HCT116 (cell line): Measurements from ENCODE around the gene CREG1. TPM values are rescaled to one million over a fixed set of nuclear protein-coding genes. Genes with fewer than 3 reads are reported as not detected.

Experiments used
- ATAC-seq: fragments of 200-7000 bp; cut with Tn5 transposase; 2 replicates; pipeline ENCODE4 v1.9.1; 2020; ENCODE audit warnings: mild to moderate bottlenecking, moderate library complexity
- BruUV-seq: library from RNA; stranded (reverse); fragments of 400-500 nt; replicated peaks from 2 replicates; lab custom pipeline; 2021; lab: Mats Ljungman, UMichigan
- CTCF ChIA-PET: fragments of 300-600 bp; sonication (Branson Sonifier 250); formaldehyde crosslinking; loops from one replicate; lab custom pipeline; 2021; ENCODE audit warnings: antibody characterized with exemption; lab: Charles Lee
- POLR2A ChIA-PET: fragments of 300-600, 350-600 bp; sonication (Branson Sonifier 250); formaldehyde crosslinking; loops from one replicate; lab custom pipeline; 2021; ENCODE audit warnings: antibody characterized with exemption; lab: Charles Lee
- RAD21 ChIA-PET, 2 experiments: fragments of 300-600 bp; sonication (Branson Sonifier 250); formaldehyde crosslinking; loops; one replicate each; lab custom pipeline; 2023; ENCODE audit warnings: low total read pairs in 2 of 2; ENCODE audit not compliant: uncharacterized antibody in 2 of 2, unreplicated experiment in 2 of 2, low non-redundant PET in 1 of 2; lab: Charles Lee
- DNase-seq: peaks from one replicate; pipeline ENCODE4 v3.0.0-alpha.2; 2010; ENCODE audit warnings: low read depth, low spot score
- H2AFZ ChIP-seq: fragments of 200-600 bp; shearing (Covaris generic), sonication (generic); 2 replicates; pipeline ENCODE4 v1.6.1; 2017; ENCODE audit warnings: low read depth, mixed run types, mixed read lengths, antibody characterized with exemption, low read length; ENCODE audit not compliant: poor library complexity, severe bottlenecking
- H3K27ac ChIP-seq: 2 replicates; pipeline ENCODE4 v1.5.1; 2012; ENCODE audit warnings: low read depth, low read length
- H3K27me3 ChIP-seq: fragments of 200-600 bp; sonication (generic); 2 replicates; pipeline ENCODE4 v1.6.1; 2016; ENCODE audit warnings: mixed run types, low read length, mixed read lengths; ENCODE audit not compliant: insufficient read depth
- H3K36me3 ChIP-seq, 2 experiments: fragments of 200-500 bp in 1 of 2; fragments of 200-600 bp in 1 of 2; sonication (Bioruptor generic) in 1 of 2; sonication (generic) in 1 of 2; 2 replicates each; pipeline versions ENCODE4 v1.5.1 to v1.6.1; 2014 to 2016; ENCODE audit warnings: low read length in 2 of 2, inconsistent platforms in 1 of 2, mixed read lengths in 1 of 2, mixed run types in 1 of 2; ENCODE audit not compliant: insufficient read depth in 2 of 2, control insufficient read depth in 1 of 2
- H3K4me1 ChIP-seq, 2 experiments: fragments of 200-600 bp in 1 of 2; sonication (generic) in 1 of 2; 2 replicates each; pipeline versions ENCODE4 v1.5.1 to v1.6.1; 2012 to 2017; ENCODE audit warnings: low read length in 2 of 2, inconsistent platforms in 1 of 2, mild to moderate bottlenecking in 1 of 2, mixed read lengths in 1 of 2, mixed run types in 1 of 2, moderate library complexity in 1 of 2; ENCODE audit not compliant: insufficient read depth in 2 of 2, control insufficient read depth in 1 of 2
- H3K4me2 ChIP-seq: fragments of 200-600 bp; sonication (generic); 2 replicates; pipeline ENCODE4 v1.6.1; 2017; ENCODE audit warnings: mixed run types, low read length, mixed read lengths
- H3K4me3 ChIP-seq, 2 experiments: fragments of 200-600 bp in 1 of 2; sonication (generic) in 1 of 2; replicated peaks in 1 of 2; 2 replicates each; pipeline ENCODE4 v1.5.1; 2011 to 2016; ENCODE audit warnings: low read length in 2 of 2, control low read depth in 1 of 2, low read depth in 1 of 2, mild to moderate bottlenecking in 1 of 2, mixed read lengths in 1 of 2, mixed run types in 1 of 2
- H3K79me2 ChIP-seq: fragments of 200-600 bp; sonication (generic); 2 replicates; pipeline ENCODE4 v1.6.1; 2017; ENCODE audit warnings: mild to moderate bottlenecking, mixed run types, low read length, moderate library complexity, mixed read lengths; ENCODE audit not compliant: insufficient read depth
- H3K9ac ChIP-seq: fragments of 200-600 bp; sonication (generic); 2 replicates; pipeline ENCODE4 v1.6.1; 2016; ENCODE audit warnings: low read length, mixed read lengths
- H3K9me2 ChIP-seq: fragments of 200-600 bp; sonication (generic), shearing (Covaris generic); 2 replicates; pipeline ENCODE4 v1.6.1; 2017; ENCODE audit warnings: mixed run types, mild to moderate bottlenecking, moderate library complexity; ENCODE audit not compliant: insufficient read depth
- H3K9me3 ChIP-seq, 2 experiments: fragments of 200-500 bp in 1 of 2; fragments of 200-600 bp in 1 of 2; sonication (Bioruptor generic) in 1 of 2; sonication (generic) in 1 of 2; 2 replicates each; pipeline ENCODE4 v1.6.1; 2014 to 2017; ENCODE audit warnings: low read length in 2 of 2, mixed read lengths in 2 of 2, inconsistent platforms in 1 of 2, low read depth in 1 of 2, mild to moderate bottlenecking in 1 of 2, mixed run types in 1 of 2, moderate library complexity in 1 of 2; ENCODE audit not compliant: control insufficient read depth in 1 of 2, insufficient read depth in 1 of 2
- H4K20me1 ChIP-seq: fragments of 200-600 bp; sonication (generic), shearing (Covaris generic); 2 replicates; pipeline ENCODE4 v1.6.1; 2017; ENCODE audit warnings: mixed run types, mild to moderate bottlenecking, moderate library complexity; ENCODE audit not compliant: insufficient read depth
- CBX3 ChIP-seq: IDR thresholded peaks from 2 replicates; pipeline ENCODE4 v1.6.1; 2012; ENCODE audit warnings: low read depth
- CEBPB ChIP-seq: IDR thresholded peaks from 2 replicates; pipeline ENCODE4 v1.6.1; 2012; ENCODE audit warnings: low read depth
- EGR1 ChIP-seq: IDR thresholded peaks from 2 replicates; pipeline ENCODE4 v1.6.1; 2012; ENCODE audit warnings: low read depth
- EZH2 ChIP-seq: fragments of 200-600 bp; sonication (generic); IDR thresholded peaks from 2 replicates; pipeline ENCODE4 v1.6.1; 2017; ENCODE audit warnings: antibody characterized with exemption, mixed run types
- FOSL1 ChIP-seq: IDR thresholded peaks from 2 replicates; pipeline ENCODE4 v1.6.1; 2012; ENCODE audit warnings: low read depth
- JUND ChIP-seq: IDR thresholded peaks from 2 replicates; pipeline ENCODE4 v1.6.1; 2012
- POLR2AphosphoS5 ChIP-seq: IDR thresholded peaks from 2 replicates; pipeline ENCODE4 v1.6.1; 2011; ENCODE audit warnings: mild to moderate bottlenecking, low read depth, low read length, moderate library complexity
- RAD21 ChIP-seq: IDR thresholded peaks from 2 replicates; pipeline ENCODE4 v1.6.1; 2012; ENCODE audit warnings: low read depth, mild to moderate bottlenecking
- SIN3A ChIP-seq: IDR thresholded peaks from 2 replicates; pipeline ENCODE4 v1.6.1; 2012; ENCODE audit warnings: low read depth
- SP1 ChIP-seq: IDR thresholded peaks from 2 replicates; pipeline ENCODE4 v1.6.1; 2012; ENCODE audit warnings: low read depth
- SRF ChIP-seq: IDR thresholded peaks from 2 replicates; pipeline ENCODE4 v1.6.1; 2012; ENCODE audit warnings: low read depth
- TCF7L2 ChIP-seq: IDR thresholded peaks from 2 replicates; pipeline ENCODE4 v1.7.0; 2011; ENCODE audit warnings: borderline replicate concordance, inconsistent platforms; ENCODE audit not compliant: insufficient read depth, insufficient read length; ENCODE audit errors: extremely low read depth
- YY1 ChIP-seq: IDR thresholded peaks from 2 replicates; pipeline ENCODE4 v1.6.1; 2011; ENCODE audit warnings: low read length, low read depth, moderate library complexity, mild to moderate bottlenecking; ENCODE audit not compliant: insufficient replicate concordance; ENCODE audit errors: extremely low read depth
- ZFX ChIP-seq: fragments of 450-650 bp; IDR thresholded peaks from 2 replicates; pipeline ENCODE4 v1.6.1; 2017
- ZNF274 ChIP-seq: fragments of 200-500 bp; sonication (Bioruptor generic); IDR thresholded peaks from 2 replicates; pipeline ENCODE4 v1.6.1; 2014; ENCODE audit warnings: mild to moderate bottlenecking, low read depth, low read length, inconsistent platforms
- intact Hi-C: fragments of 100-400 bp; cut with micrococcal nuclease; formaldehyde crosslinking; loops from 2 replicates; pipeline ENCODE4 v1.10.0; 2022
- total RNA-seq: library from RNA; stranded (reverse); gene quantifications from one replicate; pipeline ENCODE4 v1.2.1, GENCODE V29; 2021; ENCODE audit not compliant: unreplicated experiment
- TF ChIP-seq, protein P1 (sequence below): IDR thresholded peaks from 2 replicates; pipeline ENCODE4 v1.6.1; 2012; ENCODE audit warnings: low read depth
- TF ChIP-seq, protein P2 (sequence below), 3 experiments: fragments of 200-600 bp in 1 of 3; sonication (generic) in 1 of 3; IDR thresholded peaks in 2 of 3; conservative IDR thresholded peaks in 1 of 3; 2 replicates each; pipeline ENCODE4 v1.5.1; 2012 to 2017; ENCODE audit warnings: low read depth in 2 of 3, low read length in 2 of 3, antibody characterized with exemption in 1 of 3, borderline replicate concordance in 1 of 3, control low read depth in 1 of 3, mild to moderate bottlenecking in 1 of 3, mixed read lengths in 1 of 3, mixed run types in 1 of 3, moderate library complexity in 1 of 3; ENCODE audit not compliant: insufficient read depth in 1 of 3
- TF ChIP-seq, protein P3 (sequence below): IDR thresholded peaks from 2 replicates; pipeline ENCODE4 v1.6.1; 2012

The CREG1 gene
- total RNA-seq, 1 experiment from 2014 or later: 55.7 TPM

DNA sequence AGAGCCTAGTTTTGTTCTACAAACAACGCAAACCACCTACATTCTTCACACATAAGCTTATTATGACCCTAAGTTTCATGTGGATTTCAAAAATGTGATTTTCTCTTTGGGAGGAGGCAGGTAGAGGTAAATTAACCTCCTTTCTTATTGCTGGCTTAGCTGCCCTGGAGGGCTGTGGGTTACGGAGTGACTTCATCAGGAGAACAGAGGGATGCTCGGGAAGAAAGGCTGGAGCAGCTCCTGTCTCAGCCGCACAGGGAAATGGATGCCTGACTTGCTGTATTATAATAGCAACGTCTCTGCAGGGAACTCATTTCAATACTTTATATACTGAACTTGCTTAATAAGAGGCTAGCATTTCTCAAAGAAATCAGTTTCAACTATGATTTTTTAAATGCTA, 14.1 kb upstream of the CREG1 start:
- POLR2A ChIA-PET: interaction anchor here (1.2 kb wide), 1 partner anchor 14 kb away, joined by 4 read pairs; the partner anchor contains the start of gene CREG1
- intact Hi-C loops: no loop called here
- BruUV-seq: no TSS peak

More for the DNA sequence above, 14.1 kb upstream of the CREG1 start:
- H3K79me2 ChIP-seq: no peaks in the 10 kb centered on the region
- ChIA-PET CTCF (no interaction called here), RAD21 (no interaction called here)
- no peak overlapping the region for H3K4me3 ChIP-seq
- no peaks in the 10 kb centered on the region for H3K27me3 ChIP-seq
- DNase-seq (no peak), ATAC-seq (no peak)
- H3K4me1 ChIP-seq: peaks cover 0 to 4% of the 10 kb centered on the region in 2 experiments; a peak in 1 of 4 replicates
- no peaks in the 10 kb centered on the region for H4K20me1 ChIP-seq
- no peak overlapping the region for H3K4me2 ChIP-seq
- H2AFZ ChIP-seq: no peak overlapping the region
- TF ChIP-seq EGR1 (no peak), ZNF274 (no peak), CEBPB (no peak), CBX3 (no peak), POLR2AphosphoS5 (no peak), SRF (no peak), TCF7L2 (no peak), EZH2 (no peak), ZFX (no peak), YY1 (no peak), SIN3A (no peak), SP1 (no peak), JUND (no peak), FOSL1 (no peak), RAD21 (no peak)
- TF ChIP-seq, protein P1, sequence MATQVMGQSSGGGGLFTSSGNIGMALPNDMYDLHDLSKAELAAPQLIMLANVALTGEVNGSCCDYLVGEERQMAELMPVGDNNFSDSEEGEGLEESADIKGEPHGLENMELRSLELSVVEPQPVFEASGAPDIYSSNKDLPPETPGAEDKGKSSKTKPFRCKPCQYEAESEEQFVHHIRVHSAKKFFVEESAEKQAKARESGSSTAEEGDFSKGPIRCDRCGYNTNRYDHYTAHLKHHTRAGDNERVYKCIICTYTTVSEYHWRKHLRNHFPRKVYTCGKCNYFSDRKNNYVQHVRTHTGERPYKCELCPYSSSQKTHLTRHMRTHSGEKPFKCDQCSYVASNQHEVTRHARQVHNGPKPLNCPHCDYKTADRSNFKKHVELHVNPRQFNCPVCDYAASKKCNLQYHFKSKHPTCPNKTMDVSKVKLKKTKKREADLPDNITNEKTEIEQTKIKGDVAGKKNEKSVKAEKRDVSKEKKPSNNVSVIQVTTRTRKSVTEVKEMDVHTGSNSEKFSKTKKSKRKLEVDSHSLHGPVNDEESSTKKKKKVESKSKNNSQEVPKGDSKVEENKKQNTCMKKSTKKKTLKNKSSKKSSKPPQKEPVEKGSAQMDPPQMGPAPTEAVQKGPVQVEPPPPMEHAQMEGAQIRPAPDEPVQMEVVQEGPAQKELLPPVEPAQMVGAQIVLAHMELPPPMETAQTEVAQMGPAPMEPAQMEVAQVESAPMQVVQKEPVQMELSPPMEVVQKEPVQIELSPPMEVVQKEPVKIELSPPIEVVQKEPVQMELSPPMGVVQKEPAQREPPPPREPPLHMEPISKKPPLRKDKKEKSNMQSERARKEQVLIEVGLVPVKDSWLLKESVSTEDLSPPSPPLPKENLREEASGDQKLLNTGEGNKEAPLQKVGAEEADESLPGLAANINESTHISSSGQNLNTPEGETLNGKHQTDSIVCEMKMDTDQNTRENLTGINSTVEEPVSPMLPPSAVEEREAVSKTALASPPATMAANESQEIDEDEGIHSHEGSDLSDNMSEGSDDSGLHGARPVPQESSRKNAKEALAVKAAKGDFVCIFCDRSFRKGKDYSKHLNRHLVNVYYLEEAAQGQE: no peak
- TF ChIP-seq, protein P2, sequence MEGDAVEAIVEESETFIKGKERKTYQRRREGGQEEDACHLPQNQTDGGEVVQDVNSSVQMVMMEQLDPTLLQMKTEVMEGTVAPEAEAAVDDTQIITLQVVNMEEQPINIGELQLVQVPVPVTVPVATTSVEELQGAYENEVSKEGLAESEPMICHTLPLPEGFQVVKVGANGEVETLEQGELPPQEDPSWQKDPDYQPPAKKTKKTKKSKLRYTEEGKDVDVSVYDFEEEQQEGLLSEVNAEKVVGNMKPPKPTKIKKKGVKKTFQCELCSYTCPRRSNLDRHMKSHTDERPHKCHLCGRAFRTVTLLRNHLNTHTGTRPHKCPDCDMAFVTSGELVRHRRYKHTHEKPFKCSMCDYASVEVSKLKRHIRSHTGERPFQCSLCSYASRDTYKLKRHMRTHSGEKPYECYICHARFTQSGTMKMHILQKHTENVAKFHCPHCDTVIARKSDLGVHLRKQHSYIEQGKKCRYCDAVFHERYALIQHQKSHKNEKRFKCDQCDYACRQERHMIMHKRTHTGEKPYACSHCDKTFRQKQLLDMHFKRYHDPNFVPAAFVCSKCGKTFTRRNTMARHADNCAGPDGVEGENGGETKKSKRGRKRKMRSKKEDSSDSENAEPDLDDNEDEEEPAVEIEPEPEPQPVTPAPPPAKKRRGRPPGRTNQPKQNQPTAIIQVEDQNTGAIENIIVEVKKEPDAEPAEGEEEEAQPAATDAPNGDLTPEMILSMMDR (IDR thresholded peaks at IDR 0.05 in 2 of 3, conservative IDR thresholded peaks at IDR 0.05 in 1 of 3; ENCODE audit: borderline replicate concordance in 1 of 3, insufficient read depth in 1 of 3, low read depth in 2 of 3, low read length in 2 of 3): no peak
- TF ChIP-seq, protein P3, sequence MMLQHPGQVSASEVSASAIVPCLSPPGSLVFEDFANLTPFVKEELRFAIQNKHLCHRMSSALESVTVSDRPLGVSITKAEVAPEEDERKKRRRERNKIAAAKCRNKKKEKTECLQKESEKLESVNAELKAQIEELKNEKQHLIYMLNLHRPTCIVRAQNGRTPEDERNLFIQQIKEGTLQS: no peak
- no peaks in the 10 kb centered on the region for H3K9me2 ChIP-seq
- H3K36me3 ChIP-seq: no peaks in the 10 kb centered on the region
- H3K9me3 ChIP-seq: no peaks in the 10 kb centered on the region
- no peak overlapping the region for H3K27ac ChIP-seq
- H3K9ac ChIP-seq: no peak overlapping the region
